Measurements from ENCODE around the gene NES.

NES gene

GRCh38 chr1:156704930-156705320 is 27.7 kb upstream of the NES start:
- peak in 1 of 2 donors; percentile 38 for DNase-seq (ENCODE audit: low read depth in 2 of 2)

GRCh38 chr1:156704166-156704711 is 27.0 kb upstream of the NES start:
- DNase-seq (ENCODE audit: low read depth in 2 of 2), result no peak

- DNase-seq (ENCODE audit: low read depth in 2 of 2), result no peak
Measured at GRCh38 chr1:156703741-156704140, 26.5 kb upstream of the NES start.

- DNase-seq (ENCODE audit: low read depth in 2 of 2), result no peak
Measured at GRCh38 chr1:156703336-156703735, 26.1 kb upstream of the NES start.

GRCh38 chr1:156700736-156701531 is 23.7 kb upstream of the NES start:
- no peak for DNase-seq (ENCODE audit: low read depth in 2 of 2)

- no peak for DNase-seq (ENCODE audit: low read depth in 2 of 2)
Measured at GRCh38 chr1:156698995-156699394, 21.8 kb upstream of the NES start.

- DNase-seq (ENCODE audit: low read depth in 2 of 2), result no peak
Measured at GRCh38 chr1:156697481-156697880, 20.3 kb upstream of the NES start.

GRCh38 chr1:156696755-156697154 is 19.5 kb upstream of the NES start:
- no peak for DNase-seq (ENCODE audit: low read depth in 2 of 2)

GRCh38 chr1:156694690-156694962 is 17.4 kb upstream of the NES start:
- DNase-seq (ENCODE audit: low read depth in 2 of 2), result no peak

- no peak for DNase-seq (ENCODE audit: low read depth in 2 of 2)
Measured at GRCh38 chr1:156693848-156694689, 16.9 kb upstream of the NES start.

GRCh38 chr1:156692925-156693847 is 16.0 kb upstream of the NES start:
- DNase-seq (ENCODE audit: low read depth in 2 of 2), result no peak

- no peak for DNase-seq (ENCODE audit: low read depth in 2 of 2)
Measured at GRCh38 chr1:156692441-156692924, 15.3 kb upstream of the NES start.

GRCh38 chr1:156691665-156692440 is 14.6 kb upstream of the NES start:
- DNase-seq (ENCODE audit: low read depth in 2 of 2), result no peak

GRCh38 chr1:156691191-156691590 is 14.0 kb upstream of the NES start:
- DNase-seq (ENCODE audit: low read depth in 2 of 2), result no peak

GRCh38 chr1:156690675-156691036 is 13.4 kb upstream of the NES start:
- DNase-seq (ENCODE audit: low read depth in 2 of 2), result no peak

- DNase-seq (ENCODE audit: low read depth in 2 of 2), result no peak
Measured at GRCh38 chr1:156689953-156690674, 12.9 kb upstream of the NES start.

GRCh38 chr1:156689035-156689952 is 12.1 kb upstream of the NES start:
- DNase-seq (ENCODE audit: low read depth in 2 of 2), result peak; percentile 64

GRCh38 chr1:156684227-156684782 is 7.1 kb upstream of the NES start:
- no peak for DNase-seq (ENCODE audit: low read depth in 2 of 2)
